HG03558 (cell line): ENCODE data around the gene MAP3K8.

ENCODE experiments used
- ATAC-seq: cut with Tn5 transposase; IDR thresholded peaks from one replicate; pipeline ENCODE4 v1.9.1; 2021; ENCODE audit warnings: moderate number of reproducible peaks; ENCODE audit not compliant: unreplicated experiment; ENCODE audit errors: extremely low read depth

MAP3K8 gene

DNA sequence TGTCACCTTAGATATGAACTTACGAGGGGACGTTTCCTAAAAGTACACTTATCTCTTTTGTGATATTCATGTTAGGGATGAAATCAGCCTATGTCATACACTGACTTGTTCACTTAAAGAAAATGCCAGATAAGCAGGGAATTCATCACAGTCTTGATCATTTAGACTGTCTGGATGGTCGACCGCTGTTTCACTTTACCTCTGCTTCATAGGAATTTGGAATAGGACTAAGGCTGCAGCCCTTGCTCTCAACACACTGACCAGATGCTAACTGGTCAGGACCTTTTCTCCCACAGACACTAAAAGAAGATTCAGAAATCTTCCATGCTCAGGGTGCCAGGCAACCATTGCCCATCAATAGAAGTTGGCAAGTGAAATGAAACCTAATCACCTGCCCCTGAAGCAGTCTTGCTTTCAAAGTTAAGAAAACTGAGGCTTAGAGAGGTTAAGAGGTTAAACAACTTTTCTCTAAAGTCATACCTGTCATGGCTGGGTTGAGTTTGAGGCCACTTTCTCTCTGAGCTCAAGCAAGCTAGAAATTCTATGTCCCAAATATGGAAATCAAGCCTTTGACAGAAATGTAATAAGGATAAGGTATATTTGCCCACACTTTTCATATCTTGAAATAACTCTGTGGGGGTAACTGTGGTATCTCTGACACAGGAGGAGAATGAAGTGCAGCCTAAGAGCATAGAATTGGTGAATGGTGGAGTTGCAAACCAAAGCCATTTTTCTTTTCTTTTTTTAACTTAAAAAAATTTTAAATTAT, 77.1 kb downstream of the MAP3K8 start:
- ATAC-seq, result peak; percentile 17
